GM18526 (cell line): ENCODE results near the gene ADAP1.

ENCODE experiments used
- POLR2A ChIP-seq: IDR thresholded peaks from 3 replicates; pipeline ENCODE4 v1.6.1; 2011; ENCODE audit not compliant: insufficient read length; ENCODE audit errors: extremely low read depth

ADAP1 gene

DNA sequence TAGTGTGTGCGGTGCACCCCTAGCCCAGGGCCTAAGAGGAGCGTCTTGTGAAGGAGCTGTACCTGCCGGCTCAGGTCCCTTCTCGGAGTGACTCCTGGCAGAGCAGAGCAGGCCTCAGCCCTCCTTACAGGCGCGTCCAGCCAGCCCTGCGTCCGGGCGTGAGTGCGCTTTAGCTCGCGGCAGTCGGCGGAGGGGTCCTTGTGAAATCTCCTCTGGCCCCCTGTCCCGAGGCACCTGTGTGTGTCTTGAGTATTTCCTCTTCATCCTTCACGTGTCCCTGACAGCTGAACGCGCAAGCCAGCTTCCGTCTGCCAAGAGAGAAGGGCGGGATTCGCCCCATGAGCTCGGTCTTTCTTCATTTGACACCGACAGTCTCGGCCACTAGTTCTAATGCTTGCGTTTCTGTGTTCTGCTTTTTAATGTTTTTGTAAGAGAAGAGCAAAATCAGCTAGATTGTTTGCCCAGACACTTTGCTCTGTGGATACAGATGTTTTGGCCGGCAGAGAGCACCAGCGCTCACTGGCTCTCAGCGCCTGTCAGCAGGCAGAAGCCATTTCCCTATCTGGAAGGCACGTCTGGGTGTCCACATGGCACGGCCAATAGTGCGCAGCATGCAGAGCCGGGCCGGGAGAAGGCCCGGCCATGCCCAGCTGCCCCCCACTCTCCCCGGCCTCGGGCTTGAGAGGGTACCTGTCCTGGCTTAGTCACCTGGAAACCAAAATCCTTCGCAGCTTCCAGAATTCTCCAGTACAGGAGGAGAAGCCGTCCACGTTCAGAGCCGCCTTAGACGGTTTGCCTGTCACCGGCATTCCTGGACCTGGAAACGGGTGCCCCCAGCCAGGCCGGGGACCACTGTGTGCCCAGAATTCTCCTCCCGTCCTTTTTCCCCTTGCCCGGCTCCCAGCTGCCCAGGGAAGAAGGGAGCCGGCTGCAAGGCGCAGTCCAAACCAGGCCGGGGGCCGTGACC, 71.1 kb downstream of the ADAP1 start:
- no peak for TF ChIP-seq POLR2A

DNA sequence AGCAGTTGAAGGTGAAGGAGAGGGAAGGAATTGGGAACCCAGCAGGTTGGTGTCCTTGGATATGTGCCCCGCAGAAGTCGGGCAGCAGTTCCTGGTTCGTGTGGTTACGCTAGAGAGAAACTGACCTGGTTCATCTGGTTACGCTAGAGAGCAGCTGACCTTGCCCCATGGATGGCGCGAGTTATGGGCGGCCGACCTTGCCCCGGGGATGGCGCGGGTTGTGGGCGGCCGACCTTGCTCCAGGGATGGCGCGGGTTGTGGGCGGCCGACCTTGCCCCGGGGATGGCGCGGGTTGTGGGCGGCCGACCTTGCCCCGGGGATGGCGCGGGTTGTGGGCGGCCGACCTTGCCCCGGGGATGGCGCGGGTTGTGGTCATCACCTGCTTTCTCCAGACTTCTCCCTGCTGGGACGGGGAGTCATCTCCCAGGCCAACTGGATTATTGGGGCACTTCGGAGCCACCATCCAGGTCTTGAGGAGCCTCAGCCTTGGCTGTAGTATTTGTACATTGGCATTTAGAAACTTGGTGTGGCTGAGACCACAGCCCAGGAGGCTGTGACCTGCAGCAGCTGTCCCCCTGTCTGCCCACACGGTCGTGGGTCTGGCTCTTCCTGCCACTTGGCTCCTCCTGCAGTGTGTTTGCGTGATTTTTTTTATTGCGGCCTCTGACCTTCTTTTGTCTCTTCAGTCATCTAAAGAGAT, 72.0 kb downstream of the ADAP1 start:
- no peak for TF ChIP-seq POLR2A

- no peak for TF ChIP-seq POLR2A
These were observed 72.8 kb downstream of the ADAP1 start for GRCh38 chr7:881441-882234.

GRCh38 chr7:880450-880849, 74.0 kb downstream of the ADAP1 start:
- no peak for TF ChIP-seq POLR2A

- TF ChIP-seq POLR2A = no peak
These were observed 74.8 kb downstream of the ADAP1 start for GRCh38 chr7:879706-880105.

DNA sequence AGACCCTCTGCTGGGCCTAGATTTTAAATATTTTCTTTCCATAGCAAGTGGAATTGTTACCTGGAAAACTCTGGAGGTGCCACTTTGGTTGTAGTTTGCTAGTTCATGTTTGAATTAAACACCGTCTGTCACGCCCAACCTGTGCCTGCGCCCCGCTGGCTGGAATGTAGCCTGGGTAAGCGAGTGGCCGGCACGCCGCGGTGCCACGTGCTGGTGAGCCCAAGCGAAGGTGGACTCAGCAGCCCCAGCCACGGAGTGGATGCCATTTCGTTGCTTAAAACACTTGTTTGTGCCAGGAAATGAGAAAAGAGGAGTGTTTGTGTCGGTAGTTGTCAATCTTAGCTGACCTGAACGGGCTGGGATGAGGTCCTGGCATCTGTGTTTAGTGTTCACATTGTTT, 75.4 kb downstream of the ADAP1 start:
- TF ChIP-seq POLR2A = no peak

- no peak for TF ChIP-seq POLR2A
These were observed 76.9 kb downstream of the ADAP1 start for GRCh38 chr7:877312-878232.

DNA sequence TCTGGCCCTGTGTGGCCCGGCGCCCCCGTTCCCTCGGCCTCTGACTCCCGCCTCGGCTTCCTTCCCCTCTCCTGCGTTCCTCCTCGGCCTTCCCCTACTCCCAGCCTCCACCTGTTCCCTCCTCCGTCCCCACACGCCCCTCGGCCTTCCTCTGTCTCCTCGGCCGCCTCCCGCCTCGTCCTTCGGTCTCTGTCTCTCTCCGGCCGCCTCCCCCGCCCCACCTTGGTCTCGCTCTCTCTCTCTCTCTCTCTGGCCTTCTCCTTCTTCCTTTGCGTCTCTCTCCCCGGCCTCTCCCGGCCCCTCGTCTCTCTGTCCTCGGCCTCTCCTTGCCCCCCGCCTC, 77.5 kb downstream of the ADAP1 start:
- no peak for TF ChIP-seq POLR2A

GRCh38 chr7:876077-876971, 78.2 kb downstream of the ADAP1 start, which contains the start of gene GET4:
Gene GET4, plus strand, starts transcription at chr7:876554. Its CDS starts 92 bp downstream, at chr7:876646.
- TF ChIP-seq POLR2A = peak; percentile 66

DNA sequence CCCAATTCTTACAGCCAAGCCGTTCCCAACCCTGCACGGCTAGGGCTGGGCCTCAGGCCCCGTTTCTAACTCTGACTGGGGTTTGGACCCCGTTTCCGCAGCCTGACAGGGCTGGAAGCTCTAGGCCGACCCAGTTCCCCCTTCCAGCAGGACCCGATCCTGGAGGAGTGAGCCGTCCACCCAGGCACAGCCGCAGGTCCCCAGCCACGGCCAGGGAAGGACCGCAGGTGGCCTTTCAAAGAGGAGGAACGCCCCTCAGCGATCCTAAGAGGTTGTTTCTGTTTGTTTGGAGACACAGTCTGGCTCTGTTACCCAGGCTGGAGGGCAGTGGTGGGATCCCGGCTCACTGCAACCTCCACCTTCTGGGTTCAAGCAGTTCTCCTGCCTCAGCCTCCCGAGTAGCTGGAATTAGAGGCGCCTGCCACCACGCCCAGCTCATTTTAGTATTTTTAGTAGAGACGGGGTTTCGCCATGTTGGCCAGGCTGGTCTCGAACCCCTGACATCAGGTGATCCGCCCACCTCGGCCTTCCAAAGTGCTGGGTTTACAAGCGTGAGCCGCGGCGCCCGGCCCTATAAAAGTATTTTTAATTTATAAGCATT, 78.9 kb downstream of the ADAP1 start:
- TF ChIP-seq POLR2A = no peak

DNA sequence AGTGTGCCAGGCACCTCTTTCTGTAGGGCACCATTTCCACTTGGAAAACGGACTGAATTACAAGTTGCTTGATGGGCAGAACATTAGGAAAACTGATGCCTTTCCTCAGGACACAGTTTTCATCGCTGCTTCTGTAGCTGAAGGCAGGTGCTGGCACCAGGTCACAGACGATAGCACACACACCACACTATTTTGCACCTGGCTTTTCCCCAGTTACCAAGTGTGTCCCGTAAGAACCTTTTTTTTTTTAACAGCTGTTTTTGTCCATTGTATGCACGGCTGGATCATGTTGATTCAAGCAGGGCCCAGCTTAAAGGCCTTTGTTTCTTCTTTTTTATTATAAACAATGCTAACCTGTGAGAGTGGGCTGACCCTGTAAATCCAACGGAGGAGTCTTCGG, 79.4 kb downstream of the ADAP1 start:
- TF ChIP-seq POLR2A = no peak

- TF ChIP-seq POLR2A = no peak
These were observed 80.3 kb downstream of the ADAP1 start for GRCh38 chr7:874031-874749.
